Measurements from ENCODE around the gene C1D.

- no peak for TF ChIP-seq CTCF (conservative IDR thresholded peaks at IDR 0.05; ENCODE audit: low read length)
- no peak for TF ChIP-seq EZH2phosphoT487 (IDR thresholded peaks at IDR 0.05; ENCODE audit: borderline replicate concordance)
Measured at GRCh38 chr2:68027959-68028358, 34.8 kb downstream of the C1D start.
